ENCODE results near the gene GRIK4. TPM values are rescaled to one million over a fixed set of nuclear protein-coding genes. Genes with fewer than 3 reads are reported as not detected.

GRIK4 gene
- total RNA-seq, 4 donors from 2014 or later, result 0.57 to 0.85 TPM; not detected in 2

DNA sequence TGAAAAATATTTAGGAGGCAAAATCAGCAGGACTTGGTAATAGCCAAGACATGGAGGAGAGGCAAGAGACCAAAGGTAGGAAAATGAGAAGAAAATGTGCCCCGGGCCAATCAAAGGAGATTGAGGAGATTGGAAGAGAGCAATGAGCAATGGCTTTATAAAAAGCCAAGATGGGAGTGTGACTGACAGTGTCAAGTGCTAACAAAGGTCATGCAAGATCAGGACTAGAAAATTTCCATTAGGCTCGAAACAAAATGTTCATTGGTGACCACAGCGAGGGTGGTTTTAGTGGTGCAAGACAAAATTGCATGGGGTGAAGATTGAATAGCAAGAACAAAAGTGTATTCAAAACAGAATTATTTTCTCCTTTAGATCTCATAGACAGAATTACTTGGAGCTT is 467.2 kb downstream of the GRIK4 start:
- TF ChIP-seq, protein P1, sequence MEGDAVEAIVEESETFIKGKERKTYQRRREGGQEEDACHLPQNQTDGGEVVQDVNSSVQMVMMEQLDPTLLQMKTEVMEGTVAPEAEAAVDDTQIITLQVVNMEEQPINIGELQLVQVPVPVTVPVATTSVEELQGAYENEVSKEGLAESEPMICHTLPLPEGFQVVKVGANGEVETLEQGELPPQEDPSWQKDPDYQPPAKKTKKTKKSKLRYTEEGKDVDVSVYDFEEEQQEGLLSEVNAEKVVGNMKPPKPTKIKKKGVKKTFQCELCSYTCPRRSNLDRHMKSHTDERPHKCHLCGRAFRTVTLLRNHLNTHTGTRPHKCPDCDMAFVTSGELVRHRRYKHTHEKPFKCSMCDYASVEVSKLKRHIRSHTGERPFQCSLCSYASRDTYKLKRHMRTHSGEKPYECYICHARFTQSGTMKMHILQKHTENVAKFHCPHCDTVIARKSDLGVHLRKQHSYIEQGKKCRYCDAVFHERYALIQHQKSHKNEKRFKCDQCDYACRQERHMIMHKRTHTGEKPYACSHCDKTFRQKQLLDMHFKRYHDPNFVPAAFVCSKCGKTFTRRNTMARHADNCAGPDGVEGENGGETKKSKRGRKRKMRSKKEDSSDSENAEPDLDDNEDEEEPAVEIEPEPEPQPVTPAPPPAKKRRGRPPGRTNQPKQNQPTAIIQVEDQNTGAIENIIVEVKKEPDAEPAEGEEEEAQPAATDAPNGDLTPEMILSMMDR (IDR thresholded peaks at IDR 0.05; ENCODE audit: low read depth), result no peak

DNA sequence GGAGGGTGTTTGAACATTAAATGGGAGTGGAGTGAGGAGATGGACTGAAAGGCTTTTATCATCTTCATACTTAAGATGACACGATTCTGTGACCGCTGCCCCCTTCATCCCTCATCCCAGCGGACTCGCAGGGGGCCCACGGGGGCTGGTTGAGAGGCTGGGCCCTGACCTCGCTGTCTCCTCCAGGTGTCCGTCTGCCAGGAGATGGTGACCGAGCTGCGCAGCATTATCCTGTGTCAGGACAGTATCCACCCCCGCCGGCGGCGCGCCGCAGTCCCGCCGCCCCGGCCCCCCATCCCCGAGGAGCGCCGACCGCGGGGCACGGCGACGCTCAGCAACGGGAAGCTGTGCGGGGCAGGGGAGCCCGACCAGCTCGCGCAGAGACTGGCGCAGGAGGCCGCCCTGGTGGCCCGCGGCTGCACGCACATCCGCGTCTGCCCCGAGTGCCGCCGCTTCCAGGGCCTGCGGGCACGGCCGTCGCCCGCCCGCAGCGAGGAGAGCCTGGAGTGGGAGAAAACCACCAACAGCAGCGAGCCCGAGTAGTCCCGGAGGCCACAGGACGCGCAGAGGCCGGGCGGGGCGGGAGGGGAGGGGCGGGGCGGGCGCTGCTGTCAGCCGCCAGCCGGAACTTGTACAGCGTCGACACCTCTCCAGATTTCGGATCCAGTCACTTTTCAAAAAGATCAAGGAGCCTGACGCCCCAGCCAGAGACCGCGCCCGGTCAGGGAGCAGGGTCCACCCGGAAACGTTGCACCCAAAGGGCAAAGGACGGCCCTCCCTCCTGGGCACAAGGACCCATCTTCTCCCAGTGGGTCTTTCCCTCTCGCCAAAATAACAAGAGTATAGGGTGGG is 474.4 kb downstream of the GRIK4 start:
- TF ChIP-seq, protein P1 (IDR thresholded peaks at IDR 0.05; ENCODE audit: low read depth), result no peak

DNA sequence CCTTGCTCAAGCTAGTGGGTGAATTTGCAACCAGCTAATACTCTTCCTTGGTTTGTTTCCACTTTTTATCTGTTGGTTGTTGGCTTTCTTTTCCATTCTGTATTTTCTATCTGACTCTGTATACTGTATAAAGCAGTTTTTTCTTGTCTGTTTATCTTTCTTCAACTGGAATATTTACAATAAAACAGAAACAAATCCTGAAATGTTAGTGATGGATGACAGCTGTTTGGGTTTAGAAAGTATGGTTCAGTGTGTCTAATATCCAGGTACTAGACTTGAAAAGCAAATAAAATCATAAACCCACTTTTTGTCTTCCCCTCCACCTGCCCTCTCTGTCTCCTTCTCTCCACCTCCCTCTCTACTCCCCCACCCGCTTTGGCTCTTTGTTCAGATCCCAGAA is 477.1 kb downstream of the GRIK4 start:
- TF ChIP-seq, protein P1 (IDR thresholded peaks at IDR 0.05; ENCODE audit: low read depth), result no peak

DNA sequence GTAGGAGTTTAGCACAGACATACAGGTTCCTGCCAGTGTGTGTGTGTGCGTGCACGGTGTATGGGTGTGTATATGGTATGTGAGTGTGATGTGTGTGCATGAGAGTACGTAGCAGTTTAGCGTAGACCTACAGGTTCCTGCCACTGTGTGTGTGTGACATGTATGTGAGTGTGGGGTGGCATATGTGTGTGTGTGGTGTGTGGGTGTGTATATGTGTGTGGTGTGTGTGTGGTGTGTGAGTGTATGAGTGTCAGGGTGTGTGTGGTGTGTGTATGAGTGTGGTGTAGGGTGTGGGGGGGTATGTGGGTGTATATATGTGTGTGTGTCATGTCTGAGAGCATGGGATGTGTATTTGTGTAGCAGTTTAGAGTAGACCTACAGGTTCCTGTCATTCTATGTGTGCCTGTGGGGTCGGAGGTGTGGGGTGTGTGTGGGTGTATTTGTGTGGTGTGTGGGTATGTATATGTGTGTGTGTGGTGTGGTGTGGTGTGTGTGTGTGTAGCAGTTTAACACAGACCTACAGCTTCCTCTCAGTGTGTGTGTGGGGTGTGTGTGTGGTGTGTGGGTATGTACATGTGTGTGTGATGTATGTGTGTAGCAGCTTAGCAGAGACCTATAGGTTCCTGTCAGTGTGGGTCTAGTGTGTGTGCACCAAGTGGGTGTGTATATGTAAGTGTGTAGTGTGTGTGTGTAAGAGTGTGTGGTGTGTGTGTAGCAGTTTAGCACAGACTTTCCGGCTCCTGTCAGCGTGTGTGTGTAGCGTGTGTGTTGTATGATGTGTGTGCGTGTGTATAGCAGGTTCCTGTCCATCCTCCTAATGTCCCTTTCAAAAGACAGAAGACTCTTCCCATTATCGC is 480.5 kb downstream of the GRIK4 start:
- TF ChIP-seq, protein P1 (IDR thresholded peaks at IDR 0.05; ENCODE audit: low read depth), result no peak

DNA sequence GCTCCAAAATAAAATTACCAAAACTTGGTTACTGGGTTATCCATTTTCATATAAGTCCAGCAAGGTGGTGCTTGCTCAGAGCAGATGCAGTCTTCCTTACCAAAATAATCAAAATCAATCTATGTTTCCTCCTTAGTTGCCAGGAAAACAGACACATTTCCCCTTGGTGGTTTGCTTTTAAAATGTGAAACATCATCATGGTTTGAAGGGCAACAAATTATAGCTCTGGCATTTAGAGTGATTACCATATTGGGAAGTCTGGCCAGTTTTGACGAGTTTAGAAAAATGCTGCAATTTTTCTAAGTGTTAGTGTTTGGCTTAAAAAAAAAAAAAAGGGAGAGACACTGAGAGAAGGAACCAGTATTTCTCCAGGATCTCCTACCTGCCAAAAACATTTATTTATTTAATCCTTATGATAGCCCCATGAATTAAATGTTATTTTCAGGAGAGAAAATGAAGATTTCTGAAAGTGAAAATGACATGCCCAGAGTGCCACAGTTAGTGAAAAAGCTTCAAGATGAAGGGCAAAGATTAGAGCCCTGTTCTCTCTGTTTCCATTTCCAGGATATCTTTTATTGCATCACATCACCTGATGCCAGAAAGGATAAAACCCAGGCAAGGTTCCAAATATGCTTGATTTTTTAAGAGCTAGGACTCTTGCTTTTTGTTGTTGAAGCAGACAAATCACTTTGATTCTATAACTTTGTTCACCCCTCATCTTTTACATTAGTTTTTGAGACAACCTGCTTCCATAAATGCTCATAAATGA is 482.7 kb downstream of the GRIK4 start:
- TF ChIP-seq, protein P1 (IDR thresholded peaks at IDR 0.05; ENCODE audit: low read depth), result no peak

DNA sequence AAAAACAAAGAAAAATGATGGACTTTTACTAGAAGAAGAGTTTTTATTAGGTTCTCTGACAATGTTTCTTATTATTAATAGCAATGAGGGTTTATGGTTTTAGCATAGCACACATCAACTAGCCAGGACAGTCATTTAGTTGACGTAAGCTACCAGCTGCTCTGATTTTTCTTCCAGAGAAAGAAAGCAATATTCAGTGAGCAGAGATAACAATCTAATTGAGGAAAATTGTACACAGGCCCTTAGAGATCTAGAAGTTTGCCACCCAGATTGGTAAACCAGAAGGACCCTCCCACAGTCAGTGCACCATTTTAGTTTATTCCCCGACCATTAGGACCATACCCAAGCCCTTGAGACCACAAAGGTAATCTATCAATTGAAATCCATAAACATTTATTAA is 483.6 kb downstream of the GRIK4 start:
- TF ChIP-seq, protein P1 (IDR thresholded peaks at IDR 0.05; ENCODE audit: low read depth), result no peak
